IMR-90 (cell line): ENCODE measurements around the gene RNF182. TPM values are rescaled to one million over a fixed set of nuclear protein-coding genes. Genes with fewer than 3 reads are reported as not detected.

Experiments used
- ATAC-seq: fragments of 200-7000 bp; cut with Tn5 transposase; 2 replicates; pipeline ENCODE4 v1.9.1; 2020; ENCODE audit warnings: low read depth, mild to moderate bottlenecking, moderate library complexity
- BruUV-seq: library from RNA; stranded (reverse); fragments of 400-500 nt; replicated peaks from 2 replicates; lab custom pipeline; 2021; lab: Mats Ljungman, UMichigan
- CTCF ChIA-PET: fragments of 300-600 bp; formaldehyde crosslinking; extraction: SDS; loops from one replicate; lab custom pipeline; 2021; ENCODE audit warnings: antibody characterized with exemption; lab: Yijun Ruan, JAX
- POLR2A ChIA-PET: fragments of 300-600 bp; sonication (Branson Sonifier 250); formaldehyde crosslinking; loops from one replicate; lab custom pipeline; 2022; ENCODE audit warnings: antibody characterized with exemption; ENCODE audit not compliant: unreplicated experiment; lab: Charles Lee
- DNase-seq: peaks from one replicate; pipeline ENCODE4 v3.0.0; 2013
- H2AFZ ChIP-seq: replicated peaks from 2 replicates; pipeline ENCODE3; 2013; ENCODE audit warnings: low read length, mild to moderate bottlenecking; ENCODE audit not compliant: poor library complexity
- H2AK5ac ChIP-seq: 2 replicates; pipeline ENCODE4 v1.6.1; 2013; ENCODE audit warnings: low read depth, low read length, inconsistent platforms
- H2AK9ac ChIP-seq: replicated peaks from 2 replicates; pipeline ENCODE3; 2013; ENCODE audit warnings: mild to moderate bottlenecking, low read depth, low read length, moderate library complexity; ENCODE audit not compliant: poor library complexity
- H2BK120ac ChIP-seq: 2 replicates; pipeline ENCODE4 v1.6.1; 2013; ENCODE audit warnings: low read depth, low read length, inconsistent platforms
- H2BK15ac ChIP-seq: 3 replicates; pipeline ENCODE4 v1.6.1; 2013; ENCODE audit warnings: low read depth, low read length, inconsistent platforms
- H2BK20ac ChIP-seq: 2 replicates; pipeline ENCODE4 v1.6.1; 2013; ENCODE audit warnings: low read depth, mild to moderate bottlenecking, inconsistent platforms, low read length, moderate library complexity
- H2BK5ac ChIP-seq: 2 replicates; pipeline ENCODE4 v1.6.1; 2013; ENCODE audit warnings: mild to moderate bottlenecking, low read depth, low read length, inconsistent platforms; ENCODE audit not compliant: poor library complexity, severe bottlenecking
- H3K14ac ChIP-seq: replicated peaks from 2 replicates; pipeline ENCODE4 v1.6.1; 2013; ENCODE audit warnings: low read depth, low read length, inconsistent platforms
- H3K18ac ChIP-seq: 2 replicates; pipeline ENCODE4 v1.6.1; 2013; ENCODE audit warnings: low read depth, low read length, control low read depth
- H3K23ac ChIP-seq: 2 replicates; pipeline ENCODE4 v1.6.1; 2013; ENCODE audit warnings: low read depth, low read length, inconsistent platforms
- H3K27ac ChIP-seq: 2 replicates; pipeline ENCODE4 v1.5.1; 2013; ENCODE audit warnings: mild to moderate bottlenecking, control low read depth, low read length; ENCODE audit not compliant: insufficient read depth
- H3K27me3 ChIP-seq: 2 replicates; pipeline ENCODE4 v1.6.1; 2013; ENCODE audit warnings: low read length; ENCODE audit not compliant: control insufficient read depth, insufficient read depth
- H3K36me3 ChIP-seq: 2 replicates; pipeline ENCODE4 v1.6.1; 2013; ENCODE audit warnings: low read length, mixed read lengths; ENCODE audit not compliant: control insufficient read depth, insufficient read depth
- H3K4ac ChIP-seq: 2 replicates; pipeline ENCODE4 v1.6.1; 2013; ENCODE audit warnings: low read depth, low read length, inconsistent platforms
- H3K4me1 ChIP-seq: 2 replicates; pipeline ENCODE4 v1.6.1; 2013; ENCODE audit warnings: low read length, mixed read lengths; ENCODE audit not compliant: control insufficient read depth, insufficient read depth
- H3K4me2 ChIP-seq: 2 replicates; pipeline ENCODE4 v1.6.1; 2013; ENCODE audit warnings: low read depth, mild to moderate bottlenecking, control low read depth, low read length, moderate library complexity
- H3K4me3 ChIP-seq: 2 replicates; pipeline ENCODE4 v1.5.1; 2013; ENCODE audit warnings: low read depth, mild to moderate bottlenecking, control low read depth, low read length, moderate library complexity; ENCODE audit not compliant: insufficient read depth
- H3K56ac ChIP-seq: 2 replicates; pipeline ENCODE4 v1.6.1; 2013; ENCODE audit warnings: low read length, inconsistent platforms; ENCODE audit not compliant: insufficient read depth; ENCODE audit errors: extremely low read depth
- H3K79me1 ChIP-seq, 2 experiments: 2 replicates each; pipeline ENCODE4 v1.6.1; 2013; ENCODE audit warnings: low read length in 2 of 2, inconsistent platforms in 1 of 2, low read depth in 1 of 2
- H3K9ac ChIP-seq: 2 replicates; pipeline ENCODE4 v1.6.1; 2013; ENCODE audit warnings: low read depth, low read length, control low read depth
- H3K9me1 ChIP-seq: 2 replicates; pipeline ENCODE4 v1.6.1; 2013; ENCODE audit warnings: low read length, inconsistent platforms; ENCODE audit not compliant: insufficient read depth
- H3K9me3 ChIP-seq: 2 replicates; pipeline ENCODE4 v1.6.1; 2013; ENCODE audit warnings: low read length; ENCODE audit not compliant: control insufficient read depth, insufficient read depth
- H4K20me1 ChIP-seq: 2 replicates; pipeline ENCODE4 v1.6.1; 2013; ENCODE audit warnings: low read length, inconsistent platforms; ENCODE audit not compliant: insufficient read depth
- H4K5ac ChIP-seq: 2 replicates; pipeline ENCODE4 v1.6.1; 2013; ENCODE audit warnings: mild to moderate bottlenecking, low read depth, low read length, control low read depth
- H4K8ac ChIP-seq, 2 experiments: 2 replicates each; pipeline ENCODE4 v1.6.1; 2013; ENCODE audit warnings: low read depth in 2 of 2, low read length in 2 of 2, control low read depth in 1 of 2, inconsistent platforms in 1 of 2
- H4K91ac ChIP-seq: 2 replicates; pipeline ENCODE4 v1.6.1; 2013; ENCODE audit warnings: low read depth, low read length, inconsistent platforms; ENCODE audit not compliant: insufficient read depth
- BHLHE40 ChIP-seq: fragments of 150-350 bp; IDR thresholded peaks from 2 replicates; pipeline ENCODE4 v1.6.1; 2016; ENCODE audit warnings: mild to moderate bottlenecking, low read depth, low read length
- CHD1 ChIP-seq: IDR thresholded peaks from 2 replicates; pipeline ENCODE4 v1.6.1; 2012; ENCODE audit warnings: low read depth, low read length, improper control_type of control experiment
- ELK1 ChIP-seq: fragments of 150-350 bp; IDR thresholded peaks from 2 replicates; pipeline ENCODE4 v1.6.1; 2016; ENCODE audit warnings: low read depth, mild to moderate bottlenecking, low read length, moderate library complexity, borderline replicate concordance
- FOS ChIP-seq: fragments of 150-350 bp; IDR thresholded peaks from 2 replicates; pipeline ENCODE4 v1.6.1; 2016; ENCODE audit warnings: low read depth, low read length
- MAFK ChIP-seq: IDR thresholded peaks from 2 replicates; pipeline ENCODE4 v1.6.1; 2012; ENCODE audit warnings: low read depth, low read length, improper control_type of control experiment
- MAZ ChIP-seq: IDR thresholded peaks from 2 replicates; pipeline ENCODE4 v1.6.1; 2012; ENCODE audit warnings: low read depth, mild to moderate bottlenecking, low read length, improper control_type of control experiment, moderate library complexity, borderline replicate concordance
- MXI1 ChIP-seq: IDR thresholded peaks from 2 replicates; pipeline ENCODE4 v1.6.1; 2012; ENCODE audit warnings: low read depth, mild to moderate bottlenecking, low read length, moderate library complexity, borderline replicate concordance
- RAD21 ChIP-seq: IDR thresholded peaks from 2 replicates; pipeline ENCODE4 v1.6.1; 2012; ENCODE audit warnings: low read length, improper control_type of control experiment
- RCOR1 ChIP-seq: IDR thresholded peaks from 2 replicates; pipeline ENCODE4 v1.6.1; 2012; ENCODE audit warnings: mild to moderate bottlenecking, low read length, improper control_type of control experiment; ENCODE audit not compliant: insufficient replicate concordance
- RFX5 ChIP-seq: IDR thresholded peaks from 2 replicates; pipeline ENCODE4 v1.8.0; 2012; ENCODE audit warnings: low read depth, mild to moderate bottlenecking, low read length, moderate library complexity
- SMC3 ChIP-seq: fragments of 150-350 bp; IDR thresholded peaks from 2 replicates; pipeline ENCODE4 v1.6.1; 2016; ENCODE audit warnings: low read depth, mild to moderate bottlenecking, antibody characterized with exemption, low read length, moderate library complexity
- USF2 ChIP-seq: fragments of 150-350 bp; IDR thresholded peaks from 2 replicates; pipeline ENCODE4 v1.6.1; 2017; ENCODE audit warnings: mild to moderate bottlenecking, antibody characterized with exemption, low read length, low read depth
- WGBS, 2 experiments: methylation state at CpG; one replicate each; pipeline versions ENCODE4 v1.1.5 to v1.1.7; 2013; ENCODE audit warnings: missing lambda C conversion rate in 2 of 2; ENCODE audit not compliant: insufficient read length in 1 of 2; ENCODE audit errors: extremely low coverage in 2 of 2; 5-methylcytosine and 5-hydroxymethylcytosine counted together
- dilution Hi-C: fragments of 300-500 bp; cut with HindIII; formaldehyde crosslinking; loops from one replicate; pipeline ENCODE4 v1.14.3; 2018; ENCODE audit warnings: low sequenced_read_pairs; ENCODE audit not compliant: unreplicated experiment
- in situ Hi-C: fragments of 300-500 bp; cut with MboI; formaldehyde crosslinking; loops from 3 replicates; pipeline ENCODE4 v1.14.3; 2019; ENCODE audit warnings: low sequenced_read_pairs, inconsistent platforms, mixed read lengths
- intact Hi-C: fragments of 100-400 bp; cut with micrococcal nuclease; formaldehyde crosslinking; loops from 2 replicates; pipeline ENCODE4 v1.10.0; 2022
- polyA plus RNA-seq, 3 experiments: library from polyadenylated mRNA; depleted of rRNA; stranded (reverse); fragments of >200 nt; gene quantifications; 2 replicates each; pipeline ENCODE4 v1.2.3, GENCODE V29; 2012; ENCODE audit warnings: low replicate concordance in 1 of 3
- total RNA-seq: library from RNA; depleted of rRNA; stranded (reverse); fragments of >200 nt; gene quantifications from 2 replicates; pipeline ENCODE4 v1.2.3, GENCODE V29; 2012

The RNF182 gene
- total and polyA plus RNA-seq, 2 of the 4 experiments (the other 2 are of a cell fraction): 4.1 to 9.1 TPM

- intact Hi-C loops: no loop called here
- ATAC-seq (no peak), DNase-seq (no peak)
- no peak overlapping the region for H3K18ac ChIP-seq
- no peak overlapping the region for H3K4me3 ChIP-seq
- ChIA-PET POLR2A (no interaction called here), CTCF (no interaction called here)
- no peak overlapping the region for H2AK5ac ChIP-seq
- dilution Hi-C loops: no loop called here
- H3K4me1 ChIP-seq: peaks cover 5% of the 10 kb centered on the region; the same call in 1 of the 2 replicates
- 0 out of 4 replicates have a peak overlapping the region, but pooled peaks of 1 of the 2 experiments have one; percentile 4 for H4K8ac ChIP-seq
- H2BK5ac ChIP-seq: no peak overlapping the region
- 80% methylated on average over 4 of the region's 7 CpGs; no CpG with 5 or more reads in 1 of the 2 experiments for WGBS, 2 experiments
- H4K5ac ChIP-seq: no peak overlapping the region
- no peak overlapping the region for H3K14ac ChIP-seq
- peak overlapping the region; percentile 36; the same call in 1 of the 3 replicates for H2BK15ac ChIP-seq
- H3K9ac ChIP-seq: no peak overlapping the region
- in situ Hi-C loops: no loop called here
- H2BK120ac ChIP-seq: no peak overlapping the region
- H3K56ac ChIP-seq: no peak overlapping the region
- no peak overlapping the region for H3K27ac ChIP-seq
- H4K91ac ChIP-seq: no peak overlapping the region
- H2AFZ ChIP-seq: no peak overlapping the region
- H3K9me1 ChIP-seq: peaks cover 7% of the 10 kb centered on the region
- no peaks in the 10 kb centered on the region for H3K36me3 ChIP-seq
- H4K20me1 ChIP-seq: no peaks in the 10 kb centered on the region
- no peaks in the 10 kb centered on the region for H3K27me3 ChIP-seq
- peaks cover 3 to 12% of the 10 kb centered on the region in 2 experiments; a peak in 2 of 4 replicates for H3K79me1 ChIP-seq
- BruUV-seq: no TSS peak
- H3K4ac ChIP-seq: peak overlapping the region; percentile 8; the same call in 1 of the 2 replicates
- no peak overlapping the region for H2AK9ac ChIP-seq
- no peak overlapping the region for H3K4me2 ChIP-seq
- no peak for TF ChIP-seq MXI1
- TF ChIP-seq RCOR1: no peak
- TF ChIP-seq SMC3: no peak
- TF ChIP-seq RAD21: no peak
- TF ChIP-seq BHLHE40: no peak
- TF ChIP-seq MAZ: no peak
- no peak for TF ChIP-seq FOS
- no peak for TF ChIP-seq USF2
- TF ChIP-seq ELK1: no peak
- no peak for TF ChIP-seq RFX5
- TF ChIP-seq MAFK: no peak
- TF ChIP-seq CHD1: no peak
- no peak overlapping the region for H3K23ac ChIP-seq
- H3K9me3 ChIP-seq: no peaks in the 10 kb centered on the region
- 0 out of 2 replicates have a peak overlapping the region, but pooled peaks have one; percentile 6 for H2BK20ac ChIP-seq
These were observed 27.3 kb downstream of the RNF182 start for GRCh38 chr6:13952101-13952500.
